NOMO-1 (cell line): ENCODE data around the gene TBC1D22A.

Experiments
- DNase-seq, 2 experiments: peaks; one replicate each; lab custom pipeline; 2025; ENCODE audit not compliant: unreplicated experiment in 2 of 2; lab: John Stamatoyannopoulos, UW

Gene TBC1D22A

DNA sequence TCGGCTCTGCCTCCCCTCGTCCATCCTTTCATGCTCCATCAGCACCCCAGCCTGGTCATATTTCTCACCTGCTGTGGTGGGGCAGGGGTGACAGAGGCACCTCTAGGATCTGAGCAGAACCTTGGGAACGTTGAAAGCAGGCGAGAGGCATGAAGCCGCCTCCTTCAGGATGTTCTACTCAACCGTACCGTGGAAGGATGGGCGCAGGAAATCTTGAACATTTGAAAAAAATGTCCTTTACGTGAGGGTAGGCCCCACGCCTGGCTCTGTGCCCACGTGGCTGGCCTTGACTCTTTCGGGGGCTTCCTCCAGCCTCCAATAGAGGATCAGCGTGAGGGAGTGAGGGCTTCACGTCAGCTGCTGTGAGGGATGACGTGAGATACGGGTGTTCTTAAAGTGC lies 90.7 kb downstream of the TBC1D22A start:
- DNase-seq: no peak

DNA sequence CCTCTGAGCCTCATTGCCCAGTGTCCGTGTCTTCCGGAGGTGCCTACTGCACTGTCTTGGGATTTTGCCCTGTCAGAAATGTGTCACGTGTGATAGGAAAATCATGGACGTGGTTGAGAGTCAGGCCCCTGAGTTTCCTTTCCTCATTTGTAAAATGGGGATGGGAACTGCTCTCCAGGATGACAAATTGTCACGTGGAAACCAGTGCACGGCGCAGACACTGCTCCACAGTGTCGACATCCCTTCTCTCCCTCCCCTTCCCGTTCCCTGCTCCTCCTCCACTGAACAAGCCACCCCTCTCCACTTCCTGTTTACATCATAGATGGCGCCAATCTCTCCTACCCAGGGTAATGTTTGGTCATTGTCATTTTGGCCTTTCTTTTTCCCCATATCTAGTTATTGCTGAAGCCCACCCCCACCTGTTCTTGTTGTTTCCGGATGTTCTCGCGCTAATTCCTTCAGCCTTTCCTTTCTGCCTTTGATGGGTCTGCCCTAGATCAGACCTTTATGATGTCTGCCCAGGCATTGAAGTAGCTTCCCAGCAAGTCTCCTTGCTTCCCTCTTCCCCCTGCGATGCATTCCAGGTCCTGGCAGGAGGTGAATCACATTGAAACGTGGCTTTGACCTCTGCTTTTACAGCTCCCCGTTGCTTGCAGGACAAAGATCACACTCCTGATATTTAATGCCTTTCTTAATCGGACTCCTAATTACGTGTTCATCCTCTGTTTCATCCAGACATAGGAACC lies 91.8 kb downstream of the TBC1D22A start:
- peak; percentile 63 to 80 for DNase-seq

DNA sequence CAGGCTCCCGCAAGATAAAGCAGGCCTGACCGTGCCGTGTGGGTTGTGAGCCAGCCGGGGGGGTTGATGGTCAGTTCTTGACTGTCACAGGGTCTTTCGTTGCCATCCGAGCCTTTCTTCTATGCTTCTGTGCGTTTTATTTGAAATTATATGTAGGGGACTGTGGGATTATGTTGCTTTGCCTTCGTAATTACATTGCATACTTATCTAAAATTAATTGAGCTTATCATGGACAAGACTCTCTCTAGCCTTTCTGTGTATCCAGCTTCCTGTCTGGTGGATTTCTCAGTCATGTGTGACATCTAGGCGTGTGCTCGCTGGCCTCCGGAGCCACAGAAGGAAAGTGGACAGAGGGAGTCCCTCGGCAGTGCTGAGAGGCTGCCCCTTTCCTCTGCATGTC lies 93.2 kb downstream of the TBC1D22A start:
- DNase-seq: no peak

DNA sequence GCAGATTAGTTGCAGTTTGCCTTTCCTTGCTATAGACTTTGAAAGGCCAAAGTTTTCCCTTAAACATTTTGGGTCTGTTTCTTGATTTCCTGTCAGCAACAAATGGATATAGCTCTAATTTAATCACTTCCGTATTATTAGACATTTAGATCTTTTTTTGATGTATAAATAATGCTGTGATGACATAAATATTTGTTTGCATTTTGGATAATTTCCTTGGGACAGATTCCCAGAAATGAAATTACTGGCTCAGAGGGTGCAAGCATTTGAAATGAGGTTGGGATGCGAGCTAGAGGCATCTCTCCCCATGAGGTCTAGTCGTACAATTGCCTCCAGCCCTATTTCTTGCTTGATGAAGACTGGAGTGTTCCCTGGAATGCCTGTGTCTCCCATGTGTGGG lies 94.2 kb downstream of the TBC1D22A start:
- DNase-seq: no peak

DNA sequence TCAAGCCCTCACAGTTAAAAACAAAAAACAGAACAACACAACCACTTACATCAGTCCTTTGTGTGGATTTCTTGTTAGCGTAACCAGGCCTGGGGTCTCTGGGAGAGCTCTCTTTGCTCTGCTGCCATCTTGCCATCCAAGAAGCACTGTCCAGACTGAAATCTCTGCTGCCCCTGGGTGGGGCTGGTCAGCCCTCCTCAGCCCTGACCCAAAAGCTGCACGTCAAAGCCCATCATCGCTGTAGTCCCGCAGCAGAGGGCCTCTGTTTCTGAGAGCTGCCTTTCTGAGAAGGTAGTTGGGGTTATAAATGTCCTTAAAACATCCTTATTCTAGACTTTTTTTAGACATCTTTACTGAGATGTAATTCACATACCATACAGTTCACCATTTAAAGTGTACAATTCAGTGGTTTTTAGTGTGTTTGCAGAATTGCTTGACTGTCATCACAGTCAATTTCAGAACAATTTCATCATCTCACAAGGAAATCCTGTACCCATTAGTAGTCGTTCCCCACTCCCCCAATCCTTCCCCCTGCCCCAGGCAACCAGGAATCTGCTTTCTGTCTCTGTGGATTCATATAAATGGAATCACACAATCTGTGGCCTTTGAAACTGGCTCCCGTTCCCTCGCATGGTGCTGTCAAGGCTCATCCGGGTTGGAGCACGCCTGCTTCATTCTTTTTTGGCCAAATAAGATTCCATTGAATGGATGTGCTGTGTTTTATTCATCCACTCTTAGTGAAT lies 94.9 kb downstream of the TBC1D22A start:
- DNase-seq: no peak

DNA sequence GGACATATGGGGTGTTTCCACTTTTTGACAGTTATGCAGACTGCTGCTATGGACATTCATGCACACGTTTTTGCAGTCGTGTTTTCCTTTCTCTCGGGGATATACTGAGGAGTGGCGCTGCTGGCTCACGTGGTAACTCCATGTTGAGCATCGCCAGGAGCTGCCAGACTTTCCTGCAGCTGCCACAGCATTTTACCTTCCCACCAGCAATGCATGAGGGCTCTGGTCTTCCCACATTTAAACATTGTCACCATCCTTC lies 95.4 kb downstream of the TBC1D22A start:
- no peak for DNase-seq

DNA sequence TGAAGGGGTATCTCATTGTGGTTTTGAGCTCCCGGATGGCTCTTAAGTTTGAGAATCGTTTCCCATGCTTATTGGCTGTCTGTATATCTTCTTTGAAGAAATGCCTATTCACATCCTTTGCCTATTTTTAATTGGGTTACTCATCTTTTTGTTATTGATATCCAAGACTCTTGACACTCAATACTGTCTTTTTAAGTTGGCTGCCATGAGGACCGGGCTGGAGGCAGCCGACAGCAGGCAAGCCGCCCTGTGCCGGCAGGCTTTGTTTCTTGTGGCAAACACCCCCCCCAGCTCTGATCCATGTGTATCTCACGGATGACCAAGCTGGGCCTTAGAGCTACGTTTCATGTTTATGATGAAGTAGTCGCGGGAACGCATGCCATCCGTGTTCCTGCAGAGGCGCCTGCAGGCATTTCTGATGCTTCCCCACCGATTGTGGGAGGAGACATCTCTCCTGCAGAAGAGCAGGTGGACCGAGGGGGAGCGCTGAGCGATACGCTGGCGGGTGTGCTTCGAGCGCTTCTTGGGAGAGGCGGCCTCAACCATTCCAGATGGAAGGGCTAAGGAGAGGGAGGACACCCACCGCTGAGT lies 95.8 kb downstream of the TBC1D22A start:
- DNase-seq: no peak

DNA sequence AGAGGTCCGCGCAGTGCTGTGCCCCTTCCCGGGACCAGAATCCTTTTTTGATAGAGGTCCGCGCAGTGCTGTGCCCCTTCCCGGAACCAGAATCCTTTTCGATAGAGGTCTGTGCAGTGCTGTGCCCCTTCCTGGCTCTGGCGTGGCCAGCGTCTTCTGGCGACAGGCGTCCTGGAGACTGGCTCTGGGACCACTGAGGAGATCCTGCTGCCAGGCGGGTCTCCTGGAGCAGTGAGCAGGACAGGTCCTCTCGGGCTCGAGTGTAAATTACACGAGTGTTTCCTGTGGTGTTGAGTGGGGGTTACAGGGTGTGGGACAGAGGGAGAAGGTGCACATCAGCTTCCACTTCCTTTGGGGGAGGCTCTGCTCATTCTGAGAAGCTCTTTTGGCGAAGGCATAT lies 98.1 kb downstream of the TBC1D22A start:
- no peak for DNase-seq

DNA sequence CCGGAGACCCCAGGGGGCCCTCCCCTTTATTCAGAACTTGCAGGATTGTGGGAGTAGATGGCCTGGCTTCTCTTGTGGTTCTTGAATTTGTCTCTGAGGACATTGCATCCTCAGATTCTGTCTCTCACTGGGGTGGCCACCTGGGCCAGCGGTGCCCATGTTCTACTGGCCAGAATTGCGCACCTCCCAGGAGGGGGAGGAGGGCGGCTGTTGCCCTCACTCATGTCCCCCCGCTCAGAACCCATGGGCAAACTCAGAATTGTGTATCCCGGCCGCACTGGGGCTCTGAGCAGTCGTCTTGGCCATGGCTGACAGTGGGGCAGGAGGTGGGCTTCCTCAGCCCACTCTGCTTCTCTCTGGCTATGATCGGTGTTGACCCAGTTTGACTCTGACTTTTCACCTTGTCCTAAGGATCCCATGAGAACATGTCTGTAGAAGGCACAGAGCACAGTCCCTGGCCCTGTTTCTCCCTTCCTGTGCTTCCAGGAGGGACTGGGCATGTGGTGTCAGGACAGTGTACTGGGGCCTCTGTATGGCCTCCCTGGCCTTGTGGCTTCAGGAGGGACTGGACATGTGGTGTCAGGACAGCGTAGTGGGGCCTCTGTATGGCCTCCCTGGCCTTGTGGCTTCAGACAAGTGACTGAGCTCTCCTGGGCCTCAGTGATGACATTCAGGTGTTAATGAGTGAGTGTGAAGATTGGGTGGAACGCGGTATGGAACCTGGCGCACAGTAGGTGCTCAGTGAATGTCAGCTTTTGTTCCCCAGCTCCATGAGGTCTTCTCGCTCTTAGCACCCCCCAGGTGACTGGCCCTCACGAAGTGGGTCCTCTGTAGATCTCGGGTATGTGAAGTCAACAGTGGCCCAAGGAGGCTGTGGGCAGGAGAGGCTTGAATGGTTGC lies 99.3 kb downstream of the TBC1D22A start:
- DNase-seq: no peak

DNA sequence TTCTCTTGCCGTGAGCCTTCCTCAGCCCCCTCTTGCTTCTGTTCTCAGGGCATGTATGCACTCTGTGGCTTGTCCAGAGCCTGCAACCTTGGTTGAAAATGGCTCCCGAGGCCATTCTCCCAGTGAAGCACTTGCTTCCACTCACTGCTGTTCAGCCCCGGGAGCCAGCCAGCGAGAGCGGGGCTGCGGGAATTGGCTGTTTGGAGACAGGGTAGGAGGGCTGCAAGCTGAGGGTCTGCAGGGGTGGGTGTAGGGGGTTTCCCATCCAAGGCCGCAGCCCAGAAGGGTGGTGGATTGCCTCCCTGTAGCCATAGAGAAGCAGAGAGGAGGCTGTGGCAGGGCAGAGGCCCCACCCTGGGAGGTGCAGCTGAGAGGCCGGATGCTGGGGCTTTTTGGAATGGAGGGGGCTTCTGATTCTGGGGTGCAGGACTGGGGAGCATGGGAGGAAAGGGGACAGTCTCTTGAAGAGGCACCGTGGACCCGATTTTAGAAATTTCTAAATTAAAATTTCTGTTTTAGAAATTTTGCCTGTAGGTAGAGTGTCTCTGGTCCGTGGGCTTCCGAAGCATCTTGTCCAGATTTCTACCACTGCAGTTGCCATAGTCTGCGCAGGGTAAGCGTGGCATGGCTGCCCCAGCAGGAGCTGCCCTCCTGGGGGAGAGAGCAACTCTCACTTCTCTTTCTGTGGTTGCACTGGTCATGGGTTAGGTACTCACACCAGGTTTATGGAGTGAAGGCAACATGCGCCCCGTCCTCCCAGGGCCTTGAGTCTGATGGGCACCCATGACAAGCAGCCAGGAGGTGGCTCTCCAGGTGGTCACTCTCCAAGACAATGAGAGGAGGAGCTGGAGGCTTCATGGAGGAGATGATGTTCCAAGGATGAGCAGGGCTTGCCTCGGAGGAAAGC lies 100.2 kb downstream of the TBC1D22A start:
- DNase-seq: peak; percentile 0 to 3

DNA sequence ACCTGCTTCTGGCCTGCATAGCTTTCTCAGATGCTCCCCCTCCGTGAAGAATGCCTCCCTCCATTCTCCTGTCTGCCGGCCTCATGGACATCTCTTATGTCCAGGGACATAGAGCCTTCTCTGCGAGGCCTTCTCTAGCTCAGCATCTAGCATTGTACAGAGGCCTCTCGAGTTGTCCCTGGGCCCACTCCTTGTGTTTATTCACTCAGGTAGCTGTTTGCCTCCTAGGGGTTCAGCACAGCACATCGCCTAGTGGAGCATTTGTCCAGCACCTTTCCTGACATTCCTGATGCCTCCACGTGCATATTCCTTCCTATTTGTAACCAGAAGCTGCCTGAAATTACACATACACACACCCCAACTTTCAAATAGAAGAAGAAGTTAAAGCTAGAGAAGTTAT lies 101.3 kb downstream of the TBC1D22A start:
- DNase-seq: no peak

DNA sequence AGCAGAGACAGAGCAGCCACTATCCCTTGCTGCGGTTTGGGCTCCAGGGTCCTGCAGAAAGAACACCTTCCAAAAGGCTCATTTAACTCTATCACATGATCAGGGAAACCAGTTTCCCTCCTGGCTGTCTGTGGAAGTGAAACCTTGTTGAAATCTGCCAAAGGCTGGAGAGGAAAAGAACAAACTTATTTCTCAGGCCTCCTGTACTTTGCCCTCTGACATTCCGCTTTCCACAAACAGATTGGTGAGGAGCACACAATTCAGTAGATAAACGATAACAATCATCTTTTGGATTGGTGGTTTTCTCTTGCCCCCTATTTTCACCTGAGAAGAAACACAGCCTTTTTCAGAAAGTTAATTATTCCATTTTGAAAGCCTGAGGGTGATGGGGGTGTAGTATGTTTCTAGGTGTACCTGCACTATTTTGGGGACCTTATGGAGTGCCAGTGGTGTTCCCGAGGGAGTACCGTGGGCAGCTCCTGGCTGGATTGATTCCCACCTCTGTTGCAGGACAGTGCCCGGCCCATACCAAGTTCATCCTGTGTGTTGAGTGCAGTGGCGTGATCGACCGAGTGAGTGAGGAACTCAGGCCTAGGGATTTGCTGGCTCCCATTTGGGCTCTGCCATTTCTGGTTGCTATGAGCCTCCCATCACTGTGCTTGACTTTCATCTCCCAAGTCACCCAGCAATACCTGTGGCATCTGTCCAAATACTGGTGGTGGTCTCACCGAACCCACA lies 102.0 kb downstream of the TBC1D22A start:
- peak in 1 of 2 experiments; percentile 21 for DNase-seq

DNA sequence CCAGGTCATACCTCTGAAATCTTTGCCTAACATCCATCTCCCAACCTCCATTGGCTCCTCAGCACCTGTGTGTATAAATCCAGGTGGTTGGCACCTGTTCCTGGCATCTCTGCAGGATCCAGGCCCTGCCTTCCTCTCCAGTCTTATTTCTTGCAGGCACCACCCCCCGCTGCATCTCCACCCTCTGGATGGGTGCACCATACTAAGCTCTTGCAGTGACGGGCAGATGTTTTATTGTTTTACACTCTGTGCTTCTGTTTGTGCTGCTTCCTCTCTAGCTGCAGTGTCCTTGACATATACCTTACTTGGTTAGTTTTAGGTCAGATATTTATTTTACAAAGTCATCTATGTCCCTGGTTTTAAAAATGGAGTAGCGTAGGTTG lies 102.6 kb downstream of the TBC1D22A start:
- no peak for DNase-seq

DNA sequence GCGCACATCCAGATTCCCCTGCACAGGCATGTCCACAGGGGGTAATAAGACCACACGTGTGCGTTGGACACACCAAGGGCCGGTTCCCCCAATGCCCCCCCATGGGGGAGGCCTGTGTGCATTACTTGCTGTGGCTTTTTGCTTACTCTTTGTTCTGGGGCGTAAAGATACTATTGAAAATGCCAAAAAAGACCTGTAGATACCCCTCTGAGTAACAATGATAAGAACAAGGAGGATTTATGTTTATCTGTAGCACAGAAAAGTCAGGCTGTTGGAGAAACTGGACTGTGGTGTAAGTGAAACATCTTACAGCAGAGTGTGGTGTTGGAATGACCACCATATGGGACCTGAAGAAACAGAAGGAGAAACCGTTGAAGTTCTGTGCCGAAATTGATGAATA lies 103.2 kb downstream of the TBC1D22A start:
- no peak for DNase-seq

DNA sequence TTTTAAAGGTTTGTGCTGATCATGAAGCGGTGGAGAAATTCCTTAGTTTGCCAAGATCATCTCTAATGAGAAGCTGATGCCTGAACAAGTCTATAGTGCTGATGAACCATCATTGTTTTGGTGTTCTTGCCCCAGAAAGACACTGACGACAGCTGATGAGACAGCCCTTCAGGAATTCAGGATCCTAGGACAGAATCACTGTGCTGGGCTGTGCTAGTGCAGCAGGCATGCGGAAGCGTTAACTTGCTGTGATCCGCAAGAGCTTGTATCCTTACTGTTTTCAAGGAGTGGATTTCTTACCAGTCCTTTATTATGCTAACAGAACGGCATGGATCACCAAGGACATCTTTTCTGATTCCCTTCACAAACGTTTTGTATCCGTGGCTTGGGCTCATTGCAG lies 104.1 kb downstream of the TBC1D22A start:
- DNase-seq: no peak

DNA sequence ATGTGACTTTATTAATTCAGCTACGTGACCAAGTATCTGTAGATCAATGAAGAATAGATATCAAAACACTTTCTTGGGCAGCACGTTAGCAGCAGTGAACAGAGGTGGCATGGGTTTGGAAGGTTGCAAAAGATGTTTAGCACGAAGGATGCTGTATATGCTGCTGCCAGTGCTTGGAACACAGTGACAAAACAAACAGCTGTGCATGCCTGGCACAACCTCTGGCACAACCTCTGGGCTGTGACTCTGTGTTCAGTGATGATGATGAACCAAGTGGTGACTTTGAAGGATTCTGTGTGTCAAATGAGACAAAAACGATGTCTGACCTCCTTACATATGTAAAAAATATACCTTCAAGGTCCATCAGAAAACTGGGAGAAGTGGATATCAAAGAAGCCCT lies 104.7 kb downstream of the TBC1D22A start:
- no peak for DNase-seq

DNA sequence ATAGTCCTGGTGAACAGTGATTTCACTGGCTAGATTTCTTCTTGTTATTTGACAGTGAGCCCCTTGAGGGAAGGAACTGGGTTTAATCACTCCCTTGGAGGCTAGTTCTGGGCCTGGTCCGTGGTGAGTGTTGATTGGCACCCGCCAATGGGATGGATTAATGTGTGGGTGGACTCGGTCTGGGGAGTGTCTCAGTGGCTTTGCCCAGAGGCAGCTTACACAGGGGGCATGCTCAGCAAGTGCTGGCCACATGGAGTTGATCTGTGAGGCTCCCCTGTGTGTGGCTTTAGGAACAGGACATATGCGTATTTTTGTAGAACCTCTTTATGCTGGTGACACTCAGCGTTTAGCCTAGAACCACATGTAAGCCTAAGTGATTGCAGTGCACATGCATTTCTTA lies 106.9 kb downstream of the TBC1D22A start:
- no peak for DNase-seq

DNA sequence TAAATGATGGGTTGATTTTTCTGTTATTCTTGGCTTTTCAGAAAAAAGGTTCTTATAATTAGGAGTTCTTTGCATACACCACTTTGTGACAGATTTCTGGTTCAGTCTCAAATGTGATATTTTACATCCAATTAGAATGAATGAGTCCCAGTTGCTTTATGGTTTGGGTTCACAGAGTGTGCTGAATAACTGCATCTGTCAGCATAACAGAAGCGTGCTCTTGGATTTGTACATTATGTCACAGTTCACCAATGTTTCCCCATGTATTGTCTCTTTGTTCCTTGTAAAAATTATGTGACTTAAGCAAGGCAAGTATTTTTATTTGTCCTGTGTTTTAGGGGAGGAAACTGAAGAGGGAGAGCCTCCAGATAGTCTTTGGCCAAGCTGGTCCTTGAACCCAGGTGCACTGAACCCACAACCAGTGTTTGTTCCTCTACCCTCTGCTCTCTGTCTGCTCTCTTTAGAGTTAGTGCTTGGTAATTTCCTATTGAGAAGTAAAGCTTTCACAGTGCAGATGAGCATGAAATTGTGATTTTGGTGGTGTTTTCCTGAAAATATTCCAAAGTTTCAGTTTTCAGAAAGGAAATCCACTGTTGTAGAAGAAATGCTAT lies 107.5 kb downstream of the TBC1D22A start:
- no peak for DNase-seq

DNA sequence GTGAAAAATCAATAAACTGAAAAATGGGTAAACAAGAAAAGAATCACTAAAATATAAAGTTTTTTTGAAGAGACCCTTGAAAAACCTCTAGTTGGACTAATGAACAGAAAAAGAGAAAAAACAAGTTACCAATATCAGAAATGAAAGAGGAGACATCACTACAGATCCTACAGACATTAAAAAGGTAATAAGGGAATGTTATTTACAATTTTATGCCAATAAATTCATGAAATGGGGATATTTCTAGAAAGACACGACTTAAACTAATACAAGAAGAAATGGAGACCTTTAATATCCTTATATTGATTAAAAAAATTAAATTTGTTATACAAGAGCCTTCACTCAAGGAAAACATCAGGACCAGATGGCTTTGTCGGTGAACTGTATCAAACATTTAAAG lies 109.4 kb downstream of the TBC1D22A start:
- no peak for DNase-seq
